NCI-H1436 (cell line): ENCODE results near the gene SLC29A2.

ENCODE experiments used
- DNase-seq: peaks from one replicate; lab custom pipeline; 2025; lab: John Stamatoyannopoulos, UW

SLC29A2 gene

GRCh38 chr11:66317723-66318599 lies 53.6 kb downstream of the SLC29A2 start:
- DNase-seq: no peak

GRCh38 chr11:66317322-66317722 lies 54.2 kb downstream of the SLC29A2 start:
- no peak for DNase-seq

- no peak for DNase-seq
Measured at GRCh38 chr11:66316849-66317251, 54.7 kb downstream of the SLC29A2 start, which contains the start of gene CD248. TSS of gene CD248 (minus strand) at chr11:66317044. CDS start at chr11:66317027, 17 bp downstream.

GRCh38 chr11:66315921-66316811 lies 55.4 kb downstream of the SLC29A2 start:
- DNase-seq: no peak

- DNase-seq: no peak
Measured at GRCh38 chr11:66315498-66315885, 56.1 kb downstream of the SLC29A2 start.

- no peak for DNase-seq
Measured at GRCh38 chr11:66314561-66315497, 56.7 kb downstream of the SLC29A2 start.

GRCh38 chr11:66314186-66314501 lies 57.4 kb downstream of the SLC29A2 start:
- DNase-seq: no peak

- no peak for DNase-seq
Measured at GRCh38 chr11:66313321-66314185, 58.0 kb downstream of the SLC29A2 start.

GRCh38 chr11:66312549-66313320 lies 58.8 kb downstream of the SLC29A2 start:
- DNase-seq: peak; percentile 94
